NCI-H748 (cell line): ENCODE data around the gene CEACAM5.
"Not testable (repeated sequence)": the region's sequence is repeated elsewhere in the genome, so short reads cannot be mapped to it uniquely, and the experiment has no call there.

Source experiments
- DNase-seq: peaks from one replicate; lab custom pipeline; 2025; ENCODE audit not compliant: unreplicated experiment; lab: John Stamatoyannopoulos, UW

Gene CEACAM5

DNA sequence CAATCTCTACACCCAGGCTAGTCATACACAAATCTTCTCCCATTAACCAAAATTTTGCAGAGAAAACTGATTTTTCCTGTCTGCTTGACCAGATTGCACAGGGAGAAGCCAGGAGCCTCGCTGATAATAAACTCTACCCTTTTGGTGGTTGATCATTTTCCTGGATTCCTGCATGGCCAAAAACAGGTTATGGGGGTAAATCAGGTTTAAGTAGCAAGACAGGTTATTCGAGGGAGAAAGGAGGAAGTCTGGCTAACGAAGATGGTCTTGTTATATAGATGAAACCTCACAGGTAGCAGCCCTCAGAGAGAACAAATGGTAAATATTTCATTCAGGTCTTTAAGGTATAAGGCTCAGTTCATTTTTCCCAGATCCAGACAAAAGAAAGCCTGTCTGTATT, 30.9 kb downstream of the CEACAM5 start:
- DNase-seq: no peak

GRCh38 chr19:41740415-41741243, 32.2 kb downstream of the CEACAM5 start:
- DNase-seq: no peak

- no peak for DNase-seq
Observed at GRCh38 chr19:41741244-41741554, 32.8 kb downstream of the CEACAM5 start.

GRCh38 chr19:41744850-41745249, 36.4 kb downstream of the CEACAM5 start:
- DNase-seq: no peak

DNA sequence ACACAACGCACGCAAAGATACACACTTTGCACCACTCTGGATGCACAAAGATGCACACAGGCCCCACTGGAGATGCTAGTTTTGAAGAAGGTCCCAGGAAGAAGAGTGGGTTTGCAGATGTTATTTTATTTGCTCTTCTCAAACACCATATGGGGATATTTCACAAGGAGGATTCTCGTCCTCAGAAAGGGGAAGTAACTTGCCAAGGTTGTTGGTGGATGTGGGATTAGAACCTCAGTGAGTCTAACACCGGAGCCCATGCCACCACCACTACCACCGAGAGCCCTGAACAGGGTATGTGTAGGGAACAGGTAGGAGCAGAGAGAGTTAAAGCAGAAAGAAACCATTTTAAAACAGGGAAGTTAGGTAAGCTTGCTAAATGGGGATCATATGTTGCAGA, 37.3 kb downstream of the CEACAM5 start:
- no peak for DNase-seq

GRCh38 chr19:41746593-41747227, 38.3 kb downstream of the CEACAM5 start:
- peak; percentile 90 for DNase-seq

DNA sequence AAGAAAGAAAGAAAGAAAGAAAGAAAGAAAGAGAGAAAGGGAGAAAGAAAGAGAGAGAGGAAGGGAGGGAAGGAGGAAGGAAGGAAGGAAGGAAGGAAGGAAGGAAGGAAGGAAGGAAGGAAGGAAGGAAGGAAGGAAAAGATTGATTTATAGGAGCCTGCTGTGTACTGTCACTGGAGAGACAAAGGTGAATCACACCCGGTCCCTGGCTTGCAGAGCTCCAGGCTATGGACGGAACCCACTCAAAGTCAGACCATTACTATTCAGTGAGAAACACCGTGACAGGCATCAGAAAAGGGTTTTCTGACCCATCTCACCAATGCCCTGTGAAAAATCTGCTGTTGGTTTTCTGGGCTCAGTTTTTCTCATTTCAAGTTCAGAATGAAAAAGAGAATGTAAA, 39.6 kb downstream of the CEACAM5 start:
- DNase-seq: no peak

- DNase-seq: peak; percentile 53
Observed at GRCh38 chr19:41750248-41751134, 42.1 kb downstream of the CEACAM5 start.

GRCh38 chr19:41753159-41753558, 44.7 kb downstream of the CEACAM5 start:
- peak; percentile 79 for DNase-seq

DNA sequence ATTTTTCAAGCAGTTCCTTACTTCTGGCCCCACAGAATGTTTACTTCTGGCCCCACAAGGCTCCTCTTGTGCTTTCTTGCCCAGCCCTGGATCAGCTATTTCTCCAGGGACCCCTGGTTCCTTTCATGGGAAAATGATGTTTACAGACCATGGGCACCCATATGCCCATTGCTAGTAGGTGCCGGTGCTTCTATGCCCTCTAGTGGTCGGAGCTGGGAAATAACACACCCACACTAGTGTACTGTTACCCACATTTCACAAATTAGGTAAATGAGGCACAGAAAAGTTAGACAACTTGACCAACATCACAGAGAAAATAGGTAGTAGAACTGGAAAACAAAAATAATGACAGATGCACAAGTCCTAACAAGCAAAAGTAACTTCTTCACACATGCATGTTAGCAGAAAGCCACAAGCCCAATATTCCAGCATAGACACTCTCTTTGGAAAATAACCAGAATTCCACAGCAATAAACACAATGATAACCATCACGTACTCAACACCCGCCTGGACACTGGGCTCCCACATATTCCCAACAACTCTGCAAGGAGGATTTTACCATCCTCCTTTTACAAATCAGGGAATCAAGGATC, 45.6 kb downstream of the CEACAM5 start:
- peak; percentile 75 for DNase-seq

GRCh38 chr19:41755328-41755913, 47.0 kb downstream of the CEACAM5 start, which contains the start of gene CEACAM6:
Gene CEACAM6, plus strand, starts transcription at chr19:41755530. Its CDS starts 109 bp downstream, at chr19:41755639.
- no peak for DNase-seq

GRCh38 chr19:41758846-41759245, 50.4 kb downstream of the CEACAM5 start:
- no peak for DNase-seq

DNA sequence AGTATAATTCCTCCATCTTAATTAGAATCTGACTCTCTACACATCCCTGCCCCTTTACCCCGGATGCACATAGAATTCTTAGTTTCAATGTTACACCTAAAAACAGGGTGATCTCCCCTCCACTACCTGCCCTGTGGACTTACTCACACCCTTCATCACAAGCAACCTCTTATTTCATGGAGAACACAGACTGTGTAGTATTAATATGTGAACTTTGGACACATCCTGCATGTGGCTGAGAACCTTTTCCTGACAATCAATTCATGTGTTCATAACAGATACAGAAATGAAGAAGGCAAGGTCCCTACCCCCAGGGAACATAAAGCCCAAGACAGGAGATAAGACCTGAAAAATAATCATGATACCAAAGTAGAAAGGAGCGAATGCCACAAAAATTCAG, 58.7 kb downstream of the CEACAM5 start:
- no peak for DNase-seq

DNA sequence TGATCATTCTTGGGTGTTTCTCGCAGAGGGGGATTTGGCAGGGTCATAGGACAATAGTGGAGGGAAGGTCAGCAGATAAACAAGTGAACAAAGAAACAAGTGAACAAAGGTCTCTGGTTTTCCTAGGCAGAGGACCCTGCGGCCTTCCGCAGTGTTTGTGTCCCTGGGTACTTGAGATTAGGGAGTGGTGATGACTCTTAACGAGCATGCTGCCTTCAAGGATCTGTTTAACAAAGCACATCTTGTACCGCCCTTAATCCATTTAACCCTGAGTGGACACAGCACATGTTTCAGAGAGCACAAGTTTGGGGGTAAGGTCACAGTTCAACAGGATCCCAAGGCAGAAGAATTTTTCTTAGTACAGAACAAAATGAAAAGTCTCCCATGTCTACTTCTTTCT, 59.7 kb downstream of the CEACAM5 start:
- DNase-seq: not testable (repeated sequence)

DNA sequence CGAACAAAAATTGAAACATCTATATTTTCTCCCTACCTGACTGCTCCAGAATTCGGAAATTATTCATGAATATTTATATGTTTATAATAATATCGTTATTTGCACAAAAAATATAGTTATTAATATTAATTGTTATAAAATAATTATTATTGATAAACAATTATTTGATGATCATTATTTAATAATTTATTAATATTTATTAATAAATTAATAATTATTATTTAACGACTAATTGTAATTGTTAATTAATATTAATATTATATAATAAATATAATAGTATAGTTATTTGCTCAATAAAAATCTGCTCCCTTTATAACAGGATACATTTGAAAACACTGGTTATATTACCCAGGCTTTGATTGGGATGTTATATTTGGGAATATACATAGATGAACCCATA, 61.2 kb downstream of the CEACAM5 start:
- DNase-seq: no peak

DNA sequence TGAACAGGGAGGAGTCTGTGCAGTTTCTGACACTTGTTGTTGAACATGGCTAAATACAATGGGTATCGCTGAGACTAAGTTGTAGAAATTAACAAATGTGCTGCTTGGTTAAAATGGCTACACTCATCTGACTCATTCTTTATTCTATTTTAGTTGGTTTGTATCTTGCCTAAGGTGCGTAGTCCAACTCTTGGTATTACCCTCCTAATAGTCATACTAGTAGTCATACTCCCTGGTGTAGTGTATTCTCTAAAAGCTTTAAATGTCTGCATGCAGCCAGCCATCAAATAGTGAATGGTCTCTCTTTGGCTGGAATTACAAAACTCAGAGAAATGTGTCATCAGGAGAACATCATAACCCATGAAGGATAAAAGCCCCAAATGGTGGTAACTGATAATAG, 63.0 kb downstream of the CEACAM5 start:
- DNase-seq: no peak

DNA sequence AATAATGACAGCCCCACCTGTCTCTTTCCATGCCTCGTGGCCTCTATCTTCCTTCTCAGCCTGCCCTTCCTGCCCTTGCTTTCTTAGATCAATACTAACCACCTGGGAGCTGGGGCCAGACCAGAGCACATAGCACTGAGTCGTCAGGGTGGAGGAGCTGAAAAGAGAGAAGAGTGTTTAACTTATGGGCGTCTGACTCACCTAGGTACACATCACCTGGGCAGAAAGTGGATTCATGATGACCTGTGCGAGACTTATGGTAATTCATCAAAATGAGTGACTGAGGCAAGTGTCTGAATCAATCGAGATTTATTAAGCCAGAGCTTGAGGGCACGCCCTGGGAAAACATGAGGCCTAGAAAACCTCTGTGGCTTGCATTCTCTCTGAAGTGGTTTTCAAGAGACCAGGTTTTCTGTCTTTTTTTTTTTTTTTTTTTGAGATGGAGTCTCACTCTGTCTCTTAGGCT, 66.1 kb downstream of the CEACAM5 start:
- peak; percentile 98 for DNase-seq

GRCh38 chr19:41776700-41777099, 68.3 kb downstream of the CEACAM5 start:
- no peak for DNase-seq
